ENCODE results near the gene STK10. TPM values are rescaled to one million over a fixed set of nuclear protein-coding genes. Genes with fewer than 3 reads are reported as not detected.

STK10 gene
- polyA plus RNA-seq, 1 donor (not counting 4 experiments of a cell fraction or from before 2014, with no cell fraction given): 19.8 TPM

GRCh38 chr5:172172912-172173563 is 15.0 kb downstream of the STK10 start:
- peak overlapping the region; percentile 34 for H3K4me2 ChIP-seq (ENCODE audit: control insufficient read depth, extremely low read depth, insufficient read depth, low read depth, low read length)
- peak; percentile 29 for FAIRE-seq
- H3K4me3 ChIP-seq (ENCODE audit: control insufficient read depth in 2 of 3, extremely low read depth in 1 of 3, insufficient read depth in 2 of 3, low read depth in 1 of 3, low read length in 3 of 3): no peak overlapping the region
- H3K36me3 ChIP-seq (ENCODE audit: control insufficient read depth in 2 of 2, extremely low read depth in 1 of 2, insufficient read depth in 2 of 2, low read length in 2 of 2): peaks cover 0 to 9% of the 10 kb centered on the region in 2 experiments
- DNase-seq (ENCODE audit: low read depth, low spot score): no peak
- H3K79me2 ChIP-seq (ENCODE audit: control insufficient read depth, insufficient read depth, low read length): peaks cover 69% of the 10 kb centered on the region
- no peak overlapping the region for H2AFZ ChIP-seq (ENCODE audit: control insufficient read depth, low read length)
- TF ChIP-seq EZH2 (IDR thresholded peaks at IDR 0.05; ENCODE audit: low read length) (no peak), CTCF (optimal IDR thresholded peaks at IDR 0.05 in 1 of 3, IDR thresholded peaks at IDR 0.05 in 1 of 3, conservative IDR thresholded peaks at IDR 0.05 in 1 of 3; ENCODE audit: extremely low read depth in 1 of 3, insufficient read depth in 2 of 3, low read length in 3 of 3) (no peak)
- H3K9ac ChIP-seq (ENCODE audit: control insufficient read depth, extremely low read depth, insufficient read depth, low read length): peak overlapping the region; percentile 16
- H3K27ac ChIP-seq (ENCODE audit: control insufficient read depth, insufficient read depth, low read length): peak overlapping the region; percentile 19
- no peaks in the 10 kb centered on the region for H3K9me3 ChIP-seq (ENCODE audit: control insufficient read depth, low read depth, low read length)
- H3K4me1 ChIP-seq (ENCODE audit: control insufficient read depth, extremely low read depth, insufficient read depth, low read length): peaks cover 38% of the 10 kb centered on the region
- H3K9me1 ChIP-seq (ENCODE audit: control insufficient read depth, extremely low read depth, insufficient read depth, low read length): peaks cover 6% of the 10 kb centered on the region
- dilution Hi-C loops (cut with MboI; ENCODE audit: extremely low pct_ligation_motif_present, low sequenced_read_pairs): no loop called here
- no peaks in the 10 kb centered on the region for H3K27me3 ChIP-seq (ENCODE audit: control insufficient read depth, extremely low read depth, insufficient read depth, low read length)
- peaks cover 28% of the 10 kb centered on the region for H4K20me1 ChIP-seq (ENCODE audit: control insufficient read depth, extremely low read depth, insufficient read depth, low read length)

GRCh38 chr5:172171118-172171517 is 16.9 kb downstream of the STK10 start:
- TF ChIP-seq EZH2 (IDR thresholded peaks at IDR 0.05; ENCODE audit: low read length): no peak
- no peak for TF ChIP-seq CTCF (optimal IDR thresholded peaks at IDR 0.05 in 1 of 3, IDR thresholded peaks at IDR 0.05 in 1 of 3, conservative IDR thresholded peaks at IDR 0.05 in 1 of 3; ENCODE audit: extremely low read depth in 1 of 3, insufficient read depth in 2 of 3, low read length in 3 of 3)
- DNase-seq (ENCODE audit: low read depth, low spot score) (no peak), FAIRE-seq (no peak)
- H3K4me1 ChIP-seq (ENCODE audit: control insufficient read depth, extremely low read depth, insufficient read depth, low read length): peaks cover 38% of the 10 kb centered on the region
- no peak overlapping the region for H3K4me2 ChIP-seq (ENCODE audit: control insufficient read depth, extremely low read depth, insufficient read depth, low read depth, low read length)
- dilution Hi-C loops (cut with MboI; ENCODE audit: extremely low pct_ligation_motif_present, low sequenced_read_pairs): no loop called here
- H2AFZ ChIP-seq (ENCODE audit: control insufficient read depth, low read length): no peak overlapping the region
- H3K9ac ChIP-seq (ENCODE audit: control insufficient read depth, extremely low read depth, insufficient read depth, low read length): no peak overlapping the region
- no peaks in the 10 kb centered on the region for H3K27me3 ChIP-seq (ENCODE audit: control insufficient read depth, extremely low read depth, insufficient read depth, low read length)
- no peak overlapping the region for H3K4me3 ChIP-seq (ENCODE audit: control insufficient read depth in 2 of 3, extremely low read depth in 1 of 3, insufficient read depth in 2 of 3, low read depth in 1 of 3, low read length in 3 of 3)
- H3K9me1 ChIP-seq (ENCODE audit: control insufficient read depth, extremely low read depth, insufficient read depth, low read length): peaks cover 6% of the 10 kb centered on the region
- peaks cover 31% of the 10 kb centered on the region for H4K20me1 ChIP-seq (ENCODE audit: control insufficient read depth, extremely low read depth, insufficient read depth, low read length)
- H3K79me2 ChIP-seq (ENCODE audit: control insufficient read depth, insufficient read depth, low read length): peaks cover 69% of the 10 kb centered on the region
- H3K27ac ChIP-seq (ENCODE audit: control insufficient read depth, insufficient read depth, low read length): no peak overlapping the region
- H3K36me3 ChIP-seq (ENCODE audit: control insufficient read depth in 2 of 2, extremely low read depth in 1 of 2, insufficient read depth in 2 of 2, low read length in 2 of 2): peaks cover 2 to 7% of the 10 kb centered on the region in 2 experiments
- H3K9me3 ChIP-seq (ENCODE audit: control insufficient read depth, low read depth, low read length): no peaks in the 10 kb centered on the region
